ENCODE data around the gene NRN1.
"Not testable (repeated sequence)": the region's sequence is repeated elsewhere in the genome, so short reads cannot be mapped to it uniquely, and the experiment has no call there.

NRN1 gene

GRCh38 chr6:5981126-5982026, 25.3 kb downstream of the NRN1 start:
- no peak for DNase-seq

- peak; percentile 3 for DNase-seq
These were observed 26.9 kb downstream of the NRN1 start for GRCh38 chr6:5979650-5980420.

DNA sequence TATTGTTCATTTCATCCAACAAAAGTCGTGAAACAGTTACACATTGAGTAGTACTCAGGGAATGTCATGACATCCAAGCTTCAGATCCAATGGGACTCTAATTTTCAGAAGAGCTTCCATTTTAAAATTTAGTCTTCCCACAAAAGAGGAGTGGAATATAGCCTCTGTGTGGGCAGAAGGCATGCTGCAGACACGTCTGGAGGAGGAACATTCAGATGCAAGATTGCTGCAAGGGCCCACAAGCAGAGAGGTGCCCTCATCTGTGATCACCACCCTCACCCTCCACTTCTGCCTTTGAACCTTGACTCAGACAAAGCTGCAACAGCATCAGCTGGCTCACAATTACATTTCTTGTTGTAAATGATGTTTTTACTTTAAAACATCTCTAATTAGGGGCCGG, 29.9 kb downstream of the NRN1 start:
- DNase-seq = no peak

GRCh38 chr6:5968817-5969734, 37.6 kb downstream of the NRN1 start:
- DNase-seq = no peak

DNA sequence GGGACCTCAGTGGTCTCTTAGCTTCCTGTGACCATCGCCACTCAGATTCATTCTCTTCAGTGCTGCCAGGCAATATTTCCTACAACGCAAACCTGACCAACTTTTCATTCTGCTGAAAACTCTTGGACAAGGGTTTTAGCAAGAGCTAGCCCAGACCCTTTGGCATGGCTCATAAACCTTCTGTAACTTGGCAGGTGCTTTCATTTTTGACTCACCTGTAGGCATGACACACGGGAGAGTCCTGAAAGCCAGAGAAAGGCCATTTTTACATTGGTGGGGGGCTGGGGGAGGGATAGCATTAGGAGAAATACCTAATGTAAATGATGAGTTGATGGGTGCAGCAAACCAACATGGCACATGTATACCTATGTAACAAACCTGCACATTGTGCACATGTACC, 38.7 kb downstream of the NRN1 start:
- DNase-seq = not testable (repeated sequence)

GRCh38 chr6:5967594-5967993, 39.1 kb downstream of the NRN1 start:
- DNase-seq = no peak

GRCh38 chr6:5962794-5963193, 43.9 kb downstream of the NRN1 start:
- no peak for DNase-seq

GRCh38 chr6:5961836-5962235, 44.9 kb downstream of the NRN1 start:
- DNase-seq = no peak

DNA sequence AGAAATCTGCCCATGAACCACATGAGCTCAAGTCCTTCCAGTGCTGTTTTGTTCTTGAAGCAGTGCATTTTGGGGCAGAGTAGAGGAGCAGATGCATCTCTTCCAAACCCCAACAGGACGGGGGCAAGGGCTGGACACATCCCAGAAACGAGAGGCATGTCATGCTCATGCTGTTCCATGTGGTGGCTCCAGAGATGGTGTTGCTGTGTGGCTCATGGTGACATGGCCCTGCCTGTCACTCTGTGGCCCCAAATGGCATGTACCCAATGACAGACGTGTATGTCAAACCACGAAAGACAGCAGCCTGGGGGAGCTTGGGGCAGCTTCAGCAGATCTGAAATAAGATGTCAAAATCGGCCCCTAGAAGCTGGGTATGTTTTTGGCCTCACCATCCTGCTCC, 46.3 kb downstream of the NRN1 start:
- DNase-seq = no peak

- DNase-seq = no peak
These were observed 47.8 kb downstream of the NRN1 start for GRCh38 chr6:5958921-5959320.

DNA sequence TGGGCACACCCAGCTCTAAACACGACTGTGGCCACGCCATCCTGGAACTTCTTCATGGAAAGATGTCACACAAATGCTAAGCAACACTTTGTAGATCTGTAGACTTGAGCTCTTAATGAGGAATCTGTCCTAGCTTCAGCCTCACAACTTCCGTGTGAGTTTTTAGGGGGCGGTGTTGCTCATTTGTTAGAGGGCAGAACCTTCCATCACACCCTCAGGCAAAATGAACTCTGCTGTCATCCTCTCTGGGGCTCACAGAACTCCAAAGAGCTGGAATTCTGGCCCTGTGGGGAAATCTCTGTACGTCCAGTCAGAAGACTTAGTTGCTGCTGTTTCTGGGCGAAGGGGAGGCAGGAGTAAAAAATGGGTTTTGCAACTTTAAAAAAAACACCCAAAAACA, 49.8 kb downstream of the NRN1 start:
- DNase-seq = no peak

- no peak for DNase-seq
These were observed 56.4 kb downstream of the NRN1 start for GRCh38 chr6:5950361-5950785.
